ENCODE measurements around the gene MEGF11. TPM values are rescaled to one million over a fixed set of nuclear protein-coding genes. Genes with fewer than 3 reads are reported as not detected.

The MEGF11 gene
- polyA plus RNA-seq, 1 experiment, result 0.04 TPM

- H3K27me3 ChIP-seq (ENCODE audit: control insufficient read depth, insufficient read depth, low read length), result peaks cover 5% of the 10 kb centered on the region
- POLR2A ChIA-PET, result no interaction called here
- no peak for TF ChIP-seq CTCF (IDR thresholded peaks at IDR 0.05; ENCODE audit: insufficient read depth, low read depth, low read length)
- H3K36me3 ChIP-seq (ENCODE audit: control insufficient read depth, insufficient read depth, low read length), result no peaks in the 10 kb centered on the region
- CTCF ChIA-PET, result no interaction called here
- H3K4me3 ChIP-seq (ENCODE audit: low read depth, low read length), result no peak overlapping the region
- DNase-seq (ENCODE audit: low read depth), result no peak
Observed at GRCh38 chr15:66138892-66139590, 114.5 kb downstream of the MEGF11 start.

GRCh38 chr15:66138096-66138783, 115.3 kb downstream of the MEGF11 start:
- ChIA-PET CTCF (no interaction called here), POLR2A (no interaction called here)
- H3K4me3 ChIP-seq (ENCODE audit: low read depth, low read length), result no peak overlapping the region
- no peak for DNase-seq (ENCODE audit: low read depth)
- H3K27me3 ChIP-seq (ENCODE audit: control insufficient read depth, insufficient read depth, low read length), result peaks cover 6% of the 10 kb centered on the region
- H3K36me3 ChIP-seq (ENCODE audit: control insufficient read depth, insufficient read depth, low read length), result no peaks in the 10 kb centered on the region
- TF ChIP-seq CTCF (IDR thresholded peaks at IDR 0.05; ENCODE audit: insufficient read depth, low read depth, low read length), result no peak

GRCh38 chr15:66136948-66137347, 116.6 kb downstream of the MEGF11 start:
- no peak for TF ChIP-seq CTCF (IDR thresholded peaks at IDR 0.05; ENCODE audit: insufficient read depth, low read depth, low read length)
- POLR2A ChIA-PET, result no interaction called here

DNA sequence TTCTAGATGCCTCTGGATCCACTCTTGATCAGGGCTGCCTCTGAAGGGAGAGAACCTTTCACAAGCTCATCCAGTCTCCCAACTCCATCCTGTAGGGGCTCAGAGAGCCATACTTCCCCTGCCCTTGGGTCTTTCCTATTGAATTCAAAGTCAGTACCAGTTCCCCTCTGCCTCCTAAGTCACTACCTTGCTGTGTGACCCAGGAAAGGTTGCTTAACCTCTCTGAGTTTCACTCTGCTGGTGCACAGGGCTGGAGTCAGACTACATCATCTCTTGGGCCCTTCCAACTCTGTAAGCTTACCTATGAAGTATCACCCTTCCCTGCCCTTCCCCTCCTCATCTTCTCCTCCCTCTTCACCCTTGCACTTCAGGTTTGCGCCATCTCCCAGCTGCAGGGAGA, 117.9 kb downstream of the MEGF11 start:
- ChIA-PET POLR2A (no interaction called here), CTCF (no interaction called here)
- Histone ChIP-seq H3K36me3 (ENCODE audit: control insufficient read depth, insufficient read depth, low read length) (no peaks in the 10 kb centered on the region), H3K4me3 (ENCODE audit: low read depth, low read length) (no peak overlapping the region), H3K27me3 (ENCODE audit: control insufficient read depth, insufficient read depth, low read length) (peaks cover 8% of the 10 kb centered on the region)
- no peak for TF ChIP-seq CTCF (IDR thresholded peaks at IDR 0.05; ENCODE audit: insufficient read depth, low read depth, low read length)
- DNase-seq (ENCODE audit: low read depth), result no peak

More at GRCh38 chr15:66136948-66137347, 116.6 kb downstream of the MEGF11 start:
- DNase-seq (ENCODE audit: low read depth), result no peak
- CTCF ChIA-PET, result no interaction called here
- Histone ChIP-seq H3K4me3 (ENCODE audit: low read depth, low read length) (no peak overlapping the region), H3K36me3 (ENCODE audit: control insufficient read depth, insufficient read depth, low read length) (no peaks in the 10 kb centered on the region), H3K27me3 (ENCODE audit: control insufficient read depth, insufficient read depth, low read length) (peaks cover 6% of the 10 kb centered on the region)

GRCh38 chr15:66134284-66134683, 119.3 kb downstream of the MEGF11 start:
- H3K36me3 ChIP-seq (ENCODE audit: control insufficient read depth, insufficient read depth, low read length), result no peaks in the 10 kb centered on the region
- CTCF ChIA-PET, result no interaction called here
- H3K27me3 ChIP-seq (ENCODE audit: control insufficient read depth, insufficient read depth, low read length), result peaks cover 11% of the 10 kb centered on the region
- POLR2A ChIA-PET, result no interaction called here
- no peak for DNase-seq (ENCODE audit: low read depth)
- H3K4me3 ChIP-seq (ENCODE audit: low read depth, low read length), result no peak overlapping the region
- no peak for TF ChIP-seq CTCF (IDR thresholded peaks at IDR 0.05; ENCODE audit: insufficient read depth, low read depth, low read length)
